Panc1 (cell line): ENCODE data around the gene WDR7. TPM values are rescaled to one million over a fixed set of nuclear protein-coding genes. Genes with fewer than 3 reads are reported as not detected.

Experiments used
- ATAC-seq: fragments of 200-7000 bp; cut with Tn5 transposase; 2 replicates; pipeline ENCODE4 v1.9.1; 2020; ENCODE audit warnings: mild to moderate bottlenecking, moderate library complexity
- BruUV-seq: library from RNA; stranded (reverse); fragments of 400-500 nt; replicated peaks from 2 replicates; lab custom pipeline; 2021; lab: Mats Ljungman, UMichigan
- CTCF ChIA-PET: fragments of 300-600 bp; sonication (Branson Sonifier 250); formaldehyde crosslinking; loops from one replicate; lab custom pipeline; 2022; ENCODE audit warnings: antibody characterized with exemption; lab: Charles Lee
- POLR2A ChIA-PET: fragments of 300-600 bp; sonication (Branson Sonifier 250); formaldehyde crosslinking; loops from one replicate; lab custom pipeline; 2022; ENCODE audit warnings: antibody characterized with exemption; lab: Charles Lee
- DNase-seq: peaks from one replicate; pipeline ENCODE4 v3.0.0-alpha.2; 2010; ENCODE audit warnings: low read depth, low spot score
- H3K27ac ChIP-seq: 2 replicates; pipeline ENCODE4 v1.5.1; 2011; ENCODE audit warnings: mild to moderate bottlenecking, low read length, inconsistent platforms
- H3K27me3 ChIP-seq: fragments of 200-500 bp; sonication (Bioruptor generic); 2 replicates; pipeline ENCODE4 v1.6.0; 2014; ENCODE audit warnings: low read length, inconsistent platforms; ENCODE audit not compliant: control insufficient read depth, insufficient read depth
- H3K36me3 ChIP-seq: fragments of 200-500 bp; sonication (Bioruptor generic); 2 replicates; pipeline ENCODE4 v1.5.1; 2014; ENCODE audit warnings: inconsistent platforms, mild to moderate bottlenecking, low read length, moderate library complexity; ENCODE audit not compliant: control insufficient read depth, insufficient read depth
- H3K4me1 ChIP-seq: 2 replicates; pipeline ENCODE4 v1.5.1; 2011; ENCODE audit warnings: inconsistent platforms, mild to moderate bottlenecking, low read length, moderate library complexity; ENCODE audit not compliant: control insufficient read depth, insufficient read depth
- H3K4me3 ChIP-seq, 2 experiments: 2 replicates each; pipeline ENCODE4 v1.5.1; 2011 to 2012; ENCODE audit warnings: low read depth in 2 of 2, low read length in 2 of 2, mild to moderate bottlenecking in 2 of 2, inconsistent platforms in 1 of 2, moderate library complexity in 1 of 2
- H3K9me3 ChIP-seq: fragments of 200-500 bp; sonication (Bioruptor generic); 2 replicates; pipeline ENCODE4 v1.5.1; 2014; ENCODE audit warnings: low read depth, mild to moderate bottlenecking, inconsistent platforms, low read length, moderate library complexity; ENCODE audit not compliant: control insufficient read depth, insufficient read depth
- CTCF ChIP-seq: fragments of 450-650 bp; IDR thresholded peaks from 2 replicates; pipeline ENCODE4 v1.5.1; 2017; ENCODE audit warnings: mild to moderate bottlenecking
- POLR2AphosphoS5 ChIP-seq: IDR thresholded peaks from 2 replicates; pipeline ENCODE4 v1.6.1; 2012; ENCODE audit warnings: mild to moderate bottlenecking, low read depth, low read length, moderate library complexity
- REST ChIP-seq, 2 experiments: IDR thresholded peaks; 2 replicates each; pipeline ENCODE4 v1.6.1; 2011 to 2012; ENCODE audit warnings: low read depth in 2 of 2, control low read depth in 1 of 2, low read length in 1 of 2, mild to moderate bottlenecking in 1 of 2, moderate library complexity in 1 of 2; ENCODE audit not compliant: insufficient read depth in 1 of 2
- SIN3A ChIP-seq: IDR thresholded peaks from 2 replicates; pipeline ENCODE4 v1.6.1; 2012; ENCODE audit warnings: low read depth, mild to moderate bottlenecking, low read length, moderate library complexity, borderline replicate concordance; ENCODE audit not compliant: insufficient read depth
- TCF7L2 ChIP-seq: IDR thresholded peaks from 2 replicates; pipeline ENCODE4 v1.6.1; 2011; ENCODE audit warnings: mild to moderate bottlenecking, low read depth, low read length, inconsistent platforms
- in situ Hi-C: cut with HindIII; loops from 2 replicates; pipeline ENCODE4 v1.10.0; 2016; ENCODE audit warnings: low sequenced_read_pairs, low pct_unique_long_range_greater_than_20kb
- intact Hi-C: fragments of 100-400 bp; cut with micrococcal nuclease; formaldehyde crosslinking; loops from one replicate; pipeline ENCODE4 v1.10.0; 2022; ENCODE audit not compliant: unreplicated experiment
- total RNA-seq: library from RNA; stranded (reverse); gene quantifications from one replicate; pipeline ENCODE4 v1.2.1, GENCODE V29; 2021; ENCODE audit not compliant: unreplicated experiment

Gene WDR7
- total RNA-seq, 1 experiment from 2014 or later, result 12.3 TPM

GRCh38 chr18:56803051-56803450 lies 151.9 kb downstream of the WDR7 start:
- DNase-seq (no peak), ATAC-seq (no peak)
- Histone ChIP-seq H3K4me1 (no peaks in the 10 kb centered on the region), H3K27me3 (no peaks in the 10 kb centered on the region), H3K9me3 (no peaks in the 10 kb centered on the region), H3K4me3 (no peak overlapping the region), H3K36me3 (no peaks in the 10 kb centered on the region), H3K27ac (no peak overlapping the region)
- POLR2A ChIA-PET, result no interaction called here
- TF ChIP-seq TCF7L2, result no peak
- no peak for TF ChIP-seq SIN3A
- no peak for TF ChIP-seq CTCF
- TF ChIP-seq REST (IDR thresholded peaks at IDR 0.05; ENCODE audit: insufficient read depth in 1 of 2, low read depth in 2 of 2, low read length in 1 of 2), result no peak
- no peak for TF ChIP-seq POLR2AphosphoS5
- BruUV-seq, result no TSS peak
- in situ Hi-C loops (no loop called here), intact Hi-C loops (no loop called here)
- CTCF ChIA-PET, result no interaction called here

GRCh38 chr18:56804395-56804794 lies 153.2 kb downstream of the WDR7 start:
- ChIA-PET CTCF (no interaction called here), POLR2A (no interaction called here)
- ATAC-seq, result no peak
- H3K27me3 ChIP-seq, result no peaks in the 10 kb centered on the region
- BruUV-seq, result no TSS peak
- H3K27ac ChIP-seq, result no peak overlapping the region
- TF ChIP-seq POLR2AphosphoS5 (no peak), CTCF (no peak), SIN3A (no peak), REST (IDR thresholded peaks at IDR 0.05; ENCODE audit: insufficient read depth in 1 of 2, low read depth in 2 of 2, low read length in 1 of 2) (no peak), TCF7L2 (no peak)
- H3K9me3 ChIP-seq, result no peaks in the 10 kb centered on the region
- H3K4me1 ChIP-seq, result no peaks in the 10 kb centered on the region
- DNase-seq, result no peak
- no peak overlapping the region for H3K4me3 ChIP-seq
- in situ Hi-C loops (no loop called here), intact Hi-C loops (no loop called here)
- no peaks in the 10 kb centered on the region for H3K36me3 ChIP-seq
